ENCODE measurements around the gene TNC. TPM values are rescaled to one million over a fixed set of nuclear protein-coding genes. Genes with fewer than 3 reads are reported as not detected.

TNC gene
- total and polyA plus RNA-seq, 2 donors (not counting 3 experiments of a cell fraction or from before 2014, with no cell fraction given), result 0.29 TPM; not detected in 1

DNA sequence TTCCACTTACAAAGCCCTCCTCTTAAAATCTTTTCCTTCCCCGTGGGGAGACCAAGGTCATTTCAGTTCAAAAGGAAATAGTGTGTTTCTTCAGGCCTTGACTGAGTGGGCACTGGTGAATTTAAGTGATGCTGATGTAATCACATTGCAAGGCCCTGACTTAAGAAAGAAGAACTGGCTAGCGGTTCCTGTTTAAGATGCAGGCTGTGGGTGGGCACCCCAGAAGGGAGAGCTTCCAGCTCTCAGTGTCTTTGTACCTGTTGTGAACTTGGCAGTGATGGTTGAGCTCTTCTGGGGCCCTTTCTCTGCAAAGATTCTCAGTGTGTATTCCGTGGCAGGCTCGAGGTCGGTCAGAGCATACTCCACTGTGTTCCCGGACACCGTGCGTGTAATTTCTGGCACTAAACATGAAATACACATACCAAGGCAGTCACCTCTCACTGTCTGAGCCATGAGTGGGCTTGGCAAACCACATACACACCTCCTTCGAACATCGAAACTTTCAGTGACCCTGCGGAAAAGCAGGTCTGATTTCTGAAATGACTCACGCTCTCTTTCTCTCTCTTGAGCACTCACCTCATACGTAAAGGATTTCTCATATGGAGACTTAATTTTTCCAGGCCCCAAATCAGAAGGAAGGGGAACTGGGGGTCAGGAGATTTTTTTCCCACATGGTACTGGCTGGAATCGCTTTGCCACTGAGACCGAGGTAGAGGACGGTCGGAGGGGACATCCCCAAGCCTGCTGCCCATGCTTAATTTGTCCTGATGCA, 81.9 kb downstream of the TNC start:
- H3K4me2 ChIP-seq (ENCODE audit: insufficient read depth, low read length), result no peak overlapping the region
- no peak overlapping the region for H3K27ac ChIP-seq (ENCODE audit: insufficient read depth, low read depth, low read length)
- TF ChIP-seq JUN (IDR thresholded peaks at IDR 0.05; ENCODE audit: borderline replicate concordance, insufficient read depth, insufficient read length, low read depth) (no peak), EZH2 (IDR thresholded peaks at IDR 0.05; ENCODE audit: borderline replicate concordance, low read depth, low read length, severe bottlenecking) (no peak), MYC (IDR thresholded peaks at IDR 0.05; ENCODE audit: low read depth, low read length) (no peak)
- TF ChIP-seq, protein P1, sequence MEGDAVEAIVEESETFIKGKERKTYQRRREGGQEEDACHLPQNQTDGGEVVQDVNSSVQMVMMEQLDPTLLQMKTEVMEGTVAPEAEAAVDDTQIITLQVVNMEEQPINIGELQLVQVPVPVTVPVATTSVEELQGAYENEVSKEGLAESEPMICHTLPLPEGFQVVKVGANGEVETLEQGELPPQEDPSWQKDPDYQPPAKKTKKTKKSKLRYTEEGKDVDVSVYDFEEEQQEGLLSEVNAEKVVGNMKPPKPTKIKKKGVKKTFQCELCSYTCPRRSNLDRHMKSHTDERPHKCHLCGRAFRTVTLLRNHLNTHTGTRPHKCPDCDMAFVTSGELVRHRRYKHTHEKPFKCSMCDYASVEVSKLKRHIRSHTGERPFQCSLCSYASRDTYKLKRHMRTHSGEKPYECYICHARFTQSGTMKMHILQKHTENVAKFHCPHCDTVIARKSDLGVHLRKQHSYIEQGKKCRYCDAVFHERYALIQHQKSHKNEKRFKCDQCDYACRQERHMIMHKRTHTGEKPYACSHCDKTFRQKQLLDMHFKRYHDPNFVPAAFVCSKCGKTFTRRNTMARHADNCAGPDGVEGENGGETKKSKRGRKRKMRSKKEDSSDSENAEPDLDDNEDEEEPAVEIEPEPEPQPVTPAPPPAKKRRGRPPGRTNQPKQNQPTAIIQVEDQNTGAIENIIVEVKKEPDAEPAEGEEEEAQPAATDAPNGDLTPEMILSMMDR (IDR thresholded peaks at IDR 0.05; ENCODE audit: extremely low read depth in 1 of 2, insufficient read depth in 1 of 2, low read depth in 1 of 2, low read length in 2 of 2), result no peak
- no peaks in the 10 kb centered on the region for H3K4me1 ChIP-seq (ENCODE audit: control insufficient read depth, extremely low read depth, insufficient read depth, low read length)
- H3K4me3 ChIP-seq (replicated peaks in 1 of 3; ENCODE audit: insufficient read depth in 1 of 3, low read depth in 1 of 3, low read length in 3 of 3), result no peak overlapping the region
- H3K36me3 ChIP-seq (ENCODE audit: control insufficient read depth in 2 of 2, extremely low read depth in 1 of 2, insufficient read depth in 2 of 2, low read length in 2 of 2), result no peaks in the 10 kb centered on the region
- BruUV-seq (replicated peaks), result no TSS peak
- dilution Hi-C loops (cut with MboI; ENCODE audit: extremely low pct_ligation_motif_present, low sequenced_read_pairs), result no loop called here
- ChIA-PET POLR2A (no interaction called here), CTCF (no interaction called here)
- FAIRE-seq (no peak), DNase-seq (ENCODE audit: low read depth, low spot score) (no peak)
- H3K9me1 ChIP-seq (replicated peaks; ENCODE audit: control insufficient read depth, extremely low read depth, insufficient read depth, low read length), result no peaks in the 10 kb centered on the region
- H3K79me2 ChIP-seq (ENCODE audit: control insufficient read depth, insufficient read depth, low read length), result no peaks in the 10 kb centered on the region
- no peaks in the 10 kb centered on the region for H4K20me1 ChIP-seq (replicated peaks; ENCODE audit: control insufficient read depth, extremely low read depth, insufficient read depth, low read length)
- no peak overlapping the region for H3K9ac ChIP-seq (replicated peaks; ENCODE audit: extremely low read depth, insufficient read depth, low read length)
- intact Hi-C loops (cut with micrococcal nuclease), result no loop called here
- H3K9me3 ChIP-seq (replicated peaks; ENCODE audit: control insufficient read depth, insufficient read depth, low read length), result no peaks in the 10 kb centered on the region
- H2AFZ ChIP-seq (ENCODE audit: low read depth, low read length), result no peak overlapping the region
- no peaks in the 10 kb centered on the region for H3K27me3 ChIP-seq (ENCODE audit: control insufficient read depth in 2 of 2, insufficient read depth in 2 of 2, low read length in 2 of 2)

- Histone ChIP-seq H3K27ac (ENCODE audit: insufficient read depth, low read depth, low read length) (no peak overlapping the region), H4K20me1 (replicated peaks; ENCODE audit: control insufficient read depth, extremely low read depth, insufficient read depth, low read length) (no peaks in the 10 kb centered on the region), H3K9ac (replicated peaks; ENCODE audit: extremely low read depth, insufficient read depth, low read length) (no peak overlapping the region), H3K79me2 (ENCODE audit: control insufficient read depth, insufficient read depth, low read length) (no peaks in the 10 kb centered on the region), H3K4me2 (ENCODE audit: insufficient read depth, low read length) (no peak overlapping the region), H2AFZ (ENCODE audit: low read depth, low read length) (no peak overlapping the region), H3K9me1 (replicated peaks; ENCODE audit: control insufficient read depth, extremely low read depth, insufficient read depth, low read length) (no peaks in the 10 kb centered on the region), H3K9me3 (replicated peaks; ENCODE audit: control insufficient read depth, insufficient read depth, low read length) (no peaks in the 10 kb centered on the region), H3K4me1 (ENCODE audit: control insufficient read depth, extremely low read depth, insufficient read depth, low read length) (no peaks in the 10 kb centered on the region), H3K4me3 (replicated peaks in 1 of 3; ENCODE audit: insufficient read depth in 1 of 3, low read depth in 1 of 3, low read length in 3 of 3) (no peak overlapping the region), H3K36me3 (ENCODE audit: control insufficient read depth in 2 of 2, extremely low read depth in 1 of 2, insufficient read depth in 2 of 2, low read length in 2 of 2) (no peaks in the 10 kb centered on the region), H3K27me3 (ENCODE audit: control insufficient read depth in 2 of 2, insufficient read depth in 2 of 2, low read length in 2 of 2) (no peaks in the 10 kb centered on the region)
- dilution Hi-C loops (cut with MboI; ENCODE audit: extremely low pct_ligation_motif_present, low sequenced_read_pairs) (no loop called here), intact Hi-C loops (cut with micrococcal nuclease) (no loop called here)
- FAIRE-seq (no peak), DNase-seq (ENCODE audit: low read depth, low spot score) (no peak)
- TF ChIP-seq, protein P1 (IDR thresholded peaks at IDR 0.05; ENCODE audit: extremely low read depth in 1 of 2, insufficient read depth in 1 of 2, low read depth in 1 of 2, low read length in 2 of 2), result no peak
- no peak for TF ChIP-seq MYC (IDR thresholded peaks at IDR 0.05; ENCODE audit: low read depth, low read length)
- no peak for TF ChIP-seq FOS (IDR thresholded peaks at IDR 0.05; ENCODE audit: borderline replicate concordance, insufficient read depth, low read length)
- no peak for TF ChIP-seq EZH2 (IDR thresholded peaks at IDR 0.05; ENCODE audit: borderline replicate concordance, low read depth, low read length, severe bottlenecking)
- no peak for TF ChIP-seq POLR2AphosphoS5 (IDR thresholded peaks at IDR 0.05; ENCODE audit: insufficient read depth, low read depth, low read length)
- TF ChIP-seq GATA2 (IDR thresholded peaks at IDR 0.05; ENCODE audit: insufficient read depth, insufficient read length, low read depth, low read length), result no peak
- no peak for TF ChIP-seq JUN (IDR thresholded peaks at IDR 0.05; ENCODE audit: borderline replicate concordance, insufficient read depth, insufficient read length, low read depth)
- no peak for TF ChIP-seq POLR2A (IDR thresholded peaks at IDR 0.05; ENCODE audit: low read depth, low read length)
- TF ChIP-seq, protein P2, sequence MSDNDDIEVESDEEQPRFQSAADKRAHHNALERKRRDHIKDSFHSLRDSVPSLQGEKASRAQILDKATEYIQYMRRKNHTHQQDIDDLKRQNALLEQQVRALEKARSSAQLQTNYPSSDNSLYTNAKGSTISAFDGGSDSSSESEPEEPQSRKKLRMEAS (IDR thresholded peaks at IDR 0.05; ENCODE audit: insufficient read depth, insufficient read length), result no peak
- CTCF ChIA-PET, result no interaction called here
- BruUV-seq (replicated peaks), result no TSS peak
- POLR2A ChIA-PET, result no interaction called here
These were observed 83.2 kb downstream of the TNC start for GRCh38 chr9:115034801-115035200.

Measured in endothelial cell of umbilical vein (primary cell).